Karpas-422 (cell line): Measurements from ENCODE around the gene PLXNB1. TPM values are rescaled to one million over a fixed set of nuclear protein-coding genes. Genes with fewer than 3 reads are reported as not detected.
"Not testable (repeated sequence)": the region's sequence is repeated elsewhere in the genome, so short reads cannot be mapped to it uniquely, and the experiment has no call there.

Experiments used
- DNase-seq: peaks from one replicate; pipeline ENCODE4 v3.0.0-alpha.2; 2015
- H2AFZ ChIP-seq: fragments of 200-600 bp; sonication (generic); 2 replicates; pipeline ENCODE4 v1.6.1; 2014; ENCODE audit warnings: antibody characterized with exemption, low read length, mixed read lengths
- H3K27ac ChIP-seq: fragments of 200-600 bp; sonication (generic); 2 replicates; pipeline ENCODE4 v1.5.1; 2014; ENCODE audit warnings: mild to moderate bottlenecking, low read length, moderate library complexity
- H3K27me3 ChIP-seq: fragments of 200-600 bp; sonication (generic); 2 replicates; pipeline ENCODE4 v1.6.1; 2014; ENCODE audit warnings: low read length, mixed read lengths
- H3K36me3 ChIP-seq: fragments of 200-600 bp; sonication (generic); 2 replicates; pipeline ENCODE4 v1.6.1; 2014; ENCODE audit warnings: low read length, mixed read lengths; ENCODE audit not compliant: insufficient read depth
- H3K4me1 ChIP-seq: fragments of 200-600 bp; sonication (generic); 2 replicates; pipeline ENCODE4 v1.6.1; 2014; ENCODE audit warnings: mild to moderate bottlenecking, low read length, mixed read lengths
- H3K4me2 ChIP-seq: fragments of 200-600 bp; sonication (generic); 2 replicates; pipeline ENCODE4 v1.6.1; 2014; ENCODE audit warnings: low read length, low read depth, mild to moderate bottlenecking; ENCODE audit not compliant: poor library complexity, severe bottlenecking
- H3K4me3 ChIP-seq: fragments of 200-600 bp; sonication (generic); 2 replicates; pipeline ENCODE4 v1.5.1; 2014; ENCODE audit warnings: mild to moderate bottlenecking, antibody characterized with exemption, low read length, mixed read lengths
- H3K79me2 ChIP-seq: fragments of 200-600 bp; sonication (generic); 2 replicates; pipeline ENCODE4 v1.6.1; 2014; ENCODE audit warnings: mild to moderate bottlenecking, low read length, mixed read lengths
- H3K9ac ChIP-seq: fragments of 200-600 bp; sonication (generic); 2 replicates; pipeline ENCODE4 v1.6.0; 2014; ENCODE audit warnings: low read length
- H3K9me2 ChIP-seq: fragments of 200-600 bp; sonication (generic), shearing (Covaris generic); replicated peaks from 2 replicates; pipeline ENCODE4 v1.6.0; 2014; ENCODE audit warnings: mild to moderate bottlenecking, low read length, moderate library complexity; ENCODE audit not compliant: insufficient read depth
- H3K9me3 ChIP-seq: fragments of 300-700, 200-600 bp; sonication (generic); 2 replicates; pipeline ENCODE4 v1.6.1; 2014; ENCODE audit warnings: low read length, mixed read lengths
- H4K20me1 ChIP-seq: fragments of 200-600 bp; sonication (generic); 2 replicates; pipeline ENCODE4 v1.6.1; 2014; ENCODE audit warnings: mild to moderate bottlenecking, antibody characterized with exemption, low read length, low read depth; ENCODE audit not compliant: insufficient read depth
- total RNA-seq: library from RNA; depleted of rRNA; stranded (reverse); fragments of >200 nt; shearing (Covaris generic); gene quantifications from 2 replicates; pipeline ENCODE4 v1.2.3, GENCODE V29; 2014; ENCODE audit warnings: low replicate concordance

The PLXNB1 gene
- total RNA-seq, 1 experiment from 2014 or later = 34.0 TPM

GRCh38 chr3:48405971-48406370, 23.9 kb downstream of the PLXNB1 start:
- H2AFZ ChIP-seq = no peak overlapping the region
- no peak overlapping the region for H3K27ac ChIP-seq
- no peaks in the 10 kb centered on the region for H3K36me3 ChIP-seq
- H3K9me3 ChIP-seq = no peaks in the 10 kb centered on the region
- no peak for DNase-seq
- no peaks in the 10 kb centered on the region for H3K27me3 ChIP-seq
- H3K79me2 ChIP-seq = no peaks in the 10 kb centered on the region
- H3K4me3 ChIP-seq = no peak overlapping the region
- no peaks in the 10 kb centered on the region for H4K20me1 ChIP-seq
- H3K9ac ChIP-seq = no peak overlapping the region
- no peak overlapping the region for H3K4me2 ChIP-seq
- H3K9me2 ChIP-seq = no peaks in the 10 kb centered on the region
- H3K4me1 ChIP-seq = no peaks in the 10 kb centered on the region

- no peaks in the 10 kb centered on the region for H3K9me2 ChIP-seq
Measured at GRCh38 chr3:48405343-48405881, 24.5 kb downstream of the PLXNB1 start.

GRCh38 chr3:48404440-48405342, 25.2 kb downstream of the PLXNB1 start:
- no peaks in the 10 kb centered on the region for H3K79me2 ChIP-seq
- no peaks in the 10 kb centered on the region for H3K9me3 ChIP-seq
- H2AFZ ChIP-seq = no peak overlapping the region
- H3K4me2 ChIP-seq = no peak overlapping the region
- H3K4me3 ChIP-seq = no peak overlapping the region
- no peak overlapping the region for H3K9ac ChIP-seq
- no peaks in the 10 kb centered on the region for H3K9me2 ChIP-seq
- H3K27ac ChIP-seq = no peak overlapping the region
- H3K27me3 ChIP-seq = no peaks in the 10 kb centered on the region
- H4K20me1 ChIP-seq = no peaks in the 10 kb centered on the region
- DNase-seq = no peak
- H3K4me1 ChIP-seq = no peaks in the 10 kb centered on the region
- H3K36me3 ChIP-seq = no peaks in the 10 kb centered on the region

More at GRCh38 chr3:48405343-48405881, 24.5 kb downstream of the PLXNB1 start:
- DNase-seq = no peak
- Histone ChIP-seq H3K36me3 (no peaks in the 10 kb centered on the region), H3K9ac (no peak overlapping the region), H3K9me3 (no peaks in the 10 kb centered on the region), H3K27me3 (no peaks in the 10 kb centered on the region), H3K27ac (no peak overlapping the region), H3K4me3 (no peak overlapping the region), H2AFZ (no peak overlapping the region), H3K79me2 (no peaks in the 10 kb centered on the region), H3K4me1 (no peaks in the 10 kb centered on the region), H4K20me1 (no peaks in the 10 kb centered on the region), H3K4me2 (no peak overlapping the region)

GRCh38 chr3:48403533-48404439, 26.1 kb downstream of the PLXNB1 start:
- Histone ChIP-seq H2AFZ (no peak overlapping the region), H3K27ac (no peak overlapping the region), H3K4me1 (no peaks in the 10 kb centered on the region), H3K9ac (no peak overlapping the region), H4K20me1 (no peaks in the 10 kb centered on the region), H3K27me3 (no peaks in the 10 kb centered on the region), H3K9me3 (no peaks in the 10 kb centered on the region), H3K9me2 (no peaks in the 10 kb centered on the region), H3K79me2 (no peaks in the 10 kb centered on the region), H3K36me3 (no peaks in the 10 kb centered on the region), H3K4me3 (no peak overlapping the region), H3K4me2 (no peak overlapping the region)
- no peak for DNase-seq

GRCh38 chr3:48402907-48403306, 27.0 kb downstream of the PLXNB1 start:
- no peak overlapping the region for H3K27ac ChIP-seq

GRCh38 chr3:48402281-48402732, 27.6 kb downstream of the PLXNB1 start:
- no peaks in the 10 kb centered on the region for H3K9me2 ChIP-seq
- no peak overlapping the region for H3K4me2 ChIP-seq
- no peaks in the 10 kb centered on the region for H4K20me1 ChIP-seq
- no peaks in the 10 kb centered on the region for H3K4me1 ChIP-seq
- no peak for DNase-seq
- H3K27ac ChIP-seq = no peak overlapping the region
- no peaks in the 10 kb centered on the region for H3K36me3 ChIP-seq
- H2AFZ ChIP-seq = no peak overlapping the region
- no peak overlapping the region for H3K4me3 ChIP-seq
- H3K9me3 ChIP-seq = no peaks in the 10 kb centered on the region
- H3K27me3 ChIP-seq = no peaks in the 10 kb centered on the region
- no peak overlapping the region for H3K9ac ChIP-seq
- H3K79me2 ChIP-seq = no peaks in the 10 kb centered on the region

More at GRCh38 chr3:48402907-48403306, 27.0 kb downstream of the PLXNB1 start:
- Histone ChIP-seq H3K9me3 (no peaks in the 10 kb centered on the region), H3K4me3 (no peak overlapping the region), H2AFZ (no peak overlapping the region), H3K9me2 (no peaks in the 10 kb centered on the region), H3K4me1 (no peaks in the 10 kb centered on the region), H3K79me2 (no peaks in the 10 kb centered on the region), H3K4me2 (no peak overlapping the region), H3K9ac (no peak overlapping the region), H3K27me3 (no peaks in the 10 kb centered on the region), H3K36me3 (no peaks in the 10 kb centered on the region), H4K20me1 (no peaks in the 10 kb centered on the region)
- no peak for DNase-seq

GRCh38 chr3:48401434-48401901, 28.4 kb downstream of the PLXNB1 start:
- H3K9me2 ChIP-seq, H3K9me3 ChIP-seq, H3K4me1 ChIP-seq, H3K79me2 ChIP-seq, H4K20me1 ChIP-seq, H3K27ac ChIP-seq, H3K36me3 ChIP-seq, H3K4me3 ChIP-seq, H2AFZ ChIP-seq, H3K4me2 ChIP-seq, H3K9ac ChIP-seq, DNase-seq, H3K27me3 ChIP-seq: not testable (repeated sequence)
